ENCODE results near the gene INTS13. TPM values are rescaled to one million over a fixed set of nuclear protein-coding genes. Genes with fewer than 3 reads are reported as not detected.
"Not testable (repeated sequence)": the region's sequence is repeated elsewhere in the genome, so short reads cannot be mapped to it uniquely, and the experiment has no call there.

The INTS13 gene
- total RNA-seq, 1 experiment from 2014 or later = 44.9 TPM

DNA sequence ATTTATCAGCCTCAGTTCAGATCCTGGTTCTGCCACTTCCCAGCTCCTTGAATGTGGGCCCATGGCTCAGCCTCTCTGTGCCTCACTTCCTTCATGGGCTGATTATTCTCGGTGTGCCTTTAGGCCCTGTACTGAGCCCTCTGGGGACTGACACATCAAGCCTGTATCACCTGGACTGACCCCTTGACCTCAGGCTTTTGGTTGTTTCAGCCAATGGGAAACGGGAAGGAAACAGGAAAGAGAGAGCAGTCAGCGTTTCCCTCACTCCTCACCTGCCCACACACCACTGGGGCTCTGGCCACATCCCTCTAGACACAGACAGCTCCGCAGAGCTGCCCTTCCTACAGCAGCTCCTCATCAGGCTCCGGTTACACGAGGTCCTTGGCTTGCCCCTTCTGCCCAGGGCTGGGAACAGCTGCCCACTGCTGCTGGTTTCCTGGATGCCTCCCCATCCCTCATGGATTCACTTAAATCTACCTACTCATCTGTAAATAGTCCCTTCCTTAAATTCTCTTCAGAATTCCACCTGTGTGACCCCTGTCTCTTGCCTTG is 67.8 kb downstream of the INTS13 start:
- DNase-seq (ENCODE audit: low spot score) = no peak

DNA sequence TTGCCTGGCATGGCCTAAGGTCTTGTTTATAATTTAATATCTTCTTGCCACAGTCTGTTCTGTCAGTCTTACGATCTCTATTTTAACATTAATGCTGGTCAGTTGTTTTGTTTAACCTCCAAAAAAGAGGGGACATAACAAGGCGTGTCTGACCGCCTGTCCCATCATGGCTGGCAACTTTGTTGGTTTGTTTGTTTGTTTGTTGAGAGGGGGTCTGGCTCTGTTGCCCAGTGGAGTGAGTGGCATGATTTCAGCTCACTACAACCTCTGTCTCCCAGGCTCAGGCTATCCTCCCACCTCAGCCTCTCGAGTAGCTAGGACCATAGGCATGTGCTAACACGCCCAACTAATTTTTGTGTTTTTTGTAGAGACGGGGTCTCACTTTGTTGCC is 68.7 kb downstream of the INTS13 start:
- no peak for DNase-seq (ENCODE audit: low spot score)

DNA sequence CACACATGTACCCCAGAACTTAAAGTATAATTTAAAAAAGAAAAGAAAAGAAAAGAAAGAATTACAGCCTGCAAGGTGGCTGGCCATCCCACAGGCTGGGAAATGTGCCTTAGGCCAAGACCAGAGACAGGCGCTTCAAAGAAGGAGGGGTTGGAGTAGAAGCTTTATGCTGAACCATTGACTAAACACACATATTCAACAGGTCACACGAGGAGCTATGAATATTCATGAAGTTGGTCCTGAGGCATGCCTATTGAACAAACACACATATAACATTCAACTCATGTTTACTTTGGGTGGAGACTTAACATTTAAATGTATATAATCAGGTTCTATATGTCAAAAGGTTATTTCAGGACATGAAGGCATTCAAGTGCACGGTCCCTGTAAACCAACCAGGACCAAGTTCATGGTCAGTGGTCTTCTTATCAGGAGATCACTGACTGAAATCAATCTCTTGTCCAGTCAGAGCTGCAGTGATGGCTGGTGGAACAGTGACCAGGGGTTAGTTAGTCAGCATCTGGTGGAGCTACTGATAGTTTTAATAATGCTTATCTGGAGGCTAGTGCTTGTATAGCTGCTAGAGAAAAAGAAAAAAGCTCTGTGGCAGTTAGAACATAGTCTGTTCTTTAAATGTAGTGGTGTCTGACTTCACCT is 69.2 kb downstream of the INTS13 start:
- DNase-seq (ENCODE audit: low spot score) = no peak

DNA sequence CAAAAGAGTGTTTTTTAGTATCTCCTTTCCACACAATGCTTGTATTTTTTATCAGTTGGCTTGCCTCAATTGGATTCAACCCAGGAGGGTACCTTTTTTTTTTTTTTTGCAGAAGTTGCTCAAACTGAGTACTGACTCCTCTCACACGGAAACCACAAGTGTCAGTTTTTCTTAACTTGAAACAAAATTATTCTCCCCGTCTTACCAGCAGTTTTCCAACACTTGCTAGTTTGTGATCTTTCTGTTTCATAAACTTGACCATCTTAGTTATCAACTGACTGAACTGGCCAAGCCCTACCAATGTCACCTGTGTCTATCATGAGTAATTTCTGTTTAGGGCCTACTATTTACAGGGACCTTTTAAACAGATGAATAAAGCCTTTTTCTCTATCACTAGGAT is 70.7 kb downstream of the INTS13 start:
- DNase-seq (ENCODE audit: low spot score) = no peak

DNA sequence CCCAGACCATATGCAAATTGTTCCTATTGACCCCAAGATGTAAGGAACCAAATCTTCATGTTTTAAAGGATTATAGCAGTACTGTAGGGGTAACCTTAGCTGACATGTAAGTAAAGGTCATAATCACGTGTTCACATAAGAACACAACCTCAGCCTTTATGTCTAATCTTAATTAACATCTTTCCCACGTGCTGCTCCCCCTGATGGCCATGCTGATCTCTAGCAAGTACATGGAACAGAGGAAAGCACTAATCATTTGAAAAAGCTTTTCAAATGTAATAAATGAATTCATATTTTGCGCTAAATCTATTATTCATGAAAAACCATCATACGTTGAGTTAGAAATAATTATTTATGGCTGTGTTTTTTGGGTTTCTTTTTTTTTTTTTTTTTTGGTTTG is 74.3 kb downstream of the INTS13 start:
- DNase-seq (ENCODE audit: low spot score) = no peak

DNA sequence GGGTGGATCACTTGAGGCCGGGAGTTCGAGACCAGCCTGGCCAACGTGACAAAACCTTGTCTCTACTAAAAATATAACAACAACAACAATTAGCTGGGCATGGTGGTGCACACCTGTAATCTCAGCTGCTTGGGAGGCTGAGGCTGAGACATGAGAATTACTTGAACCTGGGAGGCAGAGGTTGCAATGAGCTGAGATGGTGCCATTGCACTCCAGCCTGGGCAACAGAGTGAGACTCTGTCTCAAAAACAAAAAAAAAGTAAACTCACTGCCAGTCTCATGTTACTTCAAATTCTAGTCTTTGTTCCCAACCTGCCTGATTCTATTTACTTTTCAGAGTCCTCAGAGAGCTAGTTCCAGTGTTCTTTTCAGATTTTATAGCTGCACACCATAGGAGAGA is 75.0 kb downstream of the INTS13 start:
- DNase-seq (ENCODE audit: low spot score) = not testable (repeated sequence)

DNA sequence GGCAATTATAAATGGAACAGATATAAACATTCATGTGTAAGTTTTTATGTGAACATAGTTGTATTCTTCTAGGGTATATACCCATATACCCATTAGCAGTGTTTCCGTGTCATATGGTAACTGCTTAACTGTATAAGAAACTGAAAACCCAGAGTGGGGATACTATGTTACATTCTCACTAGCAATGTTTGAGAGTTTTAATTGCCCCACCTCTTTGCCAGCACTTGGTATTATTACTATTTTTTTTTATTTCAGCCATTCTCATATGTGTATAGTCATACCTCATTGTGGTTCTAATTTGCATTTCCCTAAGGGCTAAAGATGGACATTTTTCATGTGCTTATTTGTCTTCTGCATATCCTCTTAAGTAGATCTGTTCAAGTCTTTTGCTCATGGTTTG is 76.1 kb downstream of the INTS13 start:
- no peak for DNase-seq (ENCODE audit: low spot score)

DNA sequence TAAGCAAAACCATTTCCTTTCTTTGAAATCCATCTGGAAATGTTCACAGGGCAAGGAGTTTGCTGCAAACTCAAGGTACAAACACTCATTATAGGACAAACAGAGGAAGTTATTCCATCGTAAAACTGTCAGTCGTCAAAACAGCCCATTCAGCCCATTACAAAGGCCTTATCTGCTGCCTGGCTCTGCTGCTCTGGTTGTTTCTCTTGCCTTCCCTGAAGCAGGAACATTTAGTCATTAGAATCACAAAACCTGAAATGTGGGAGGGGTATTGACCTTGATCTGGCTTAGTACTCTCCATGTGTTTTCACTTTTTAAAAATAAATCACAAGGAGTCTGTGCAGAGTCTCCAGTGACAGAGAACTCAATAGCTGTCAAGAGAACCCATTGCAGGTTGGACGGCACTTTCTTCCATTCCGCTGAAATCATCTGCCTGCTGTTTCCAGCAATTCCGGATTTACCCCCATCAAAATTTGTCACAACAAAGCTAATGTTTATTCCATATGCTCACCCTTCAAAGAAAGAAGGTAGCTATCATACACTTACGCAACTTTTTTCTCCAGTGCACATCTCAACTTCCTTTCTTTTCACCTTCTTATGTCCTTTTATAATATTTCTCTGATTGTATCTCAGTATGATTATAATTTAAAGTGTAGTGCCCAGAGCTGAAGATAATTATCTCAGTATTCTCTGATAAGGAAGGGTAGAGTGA is 80.2 kb downstream of the INTS13 start:
- no peak for DNase-seq (ENCODE audit: low spot score)

DNA sequence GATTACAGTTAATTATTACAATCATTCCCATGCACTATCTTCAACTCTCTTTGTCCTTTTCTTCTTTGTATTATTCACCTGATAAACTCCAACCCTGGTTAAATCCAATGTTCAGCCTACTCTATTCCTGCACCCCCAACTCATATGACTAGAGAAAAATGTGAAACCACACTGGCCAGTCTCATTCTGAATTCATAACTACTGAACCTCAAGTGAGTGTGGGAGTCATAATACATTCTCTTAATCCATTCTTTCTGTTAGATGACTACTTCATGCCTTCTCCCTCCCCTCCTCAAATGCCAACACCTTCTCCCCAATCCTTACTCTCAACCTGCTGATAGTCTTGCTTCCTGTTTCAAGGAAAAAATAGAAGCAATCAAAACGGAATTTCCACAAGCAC is 82.4 kb downstream of the INTS13 start:
- no peak for DNase-seq (ENCODE audit: low spot score)

Other genes starting within 250 kb of the INTS13 start
- 6.0 and 9.3 TPM in 2 replicates for gene ITPR2, start 104.8 kb downstream of the INTS13 start, total RNA-seq (2014; rRNA removed; shearing (Covaris generic))
- 23.4 and 31.3 TPM in 2 replicates for gene FGFR1OP2, start 489 bp upstream of the INTS13 start, total RNA-seq (2014; rRNA removed; shearing (Covaris generic))
- gene TM7SF3, start 76.4 kb upstream of the INTS13 start, total RNA-seq (2014; rRNA removed; shearing (Covaris generic)) = 58.9 and 67.6 TPM in 2 replicates
- gene MED21, start 84.6 kb upstream of the INTS13 start, total RNA-seq (2014; rRNA removed; shearing (Covaris generic)) = 79.5 and 83.3 TPM in 2 replicates
- gene C12orf71, start 144.6 kb upstream of the INTS13 start, total RNA-seq (2014; rRNA removed; shearing (Covaris generic)) = not detected in 2 replicates